Epithelial cell of esophagus (primary cell): ENCODE results near the gene OTX2.

Source experiments
- DNase-seq: peaks from one replicate; pipeline ENCODE4 v3.0.0; 2010; ENCODE audit warnings: low read depth
- H3K4me3 ChIP-seq: 2 replicates; pipeline ENCODE4 v1.5.1; 2011; ENCODE audit warnings: mild to moderate bottlenecking, low read length, control low read depth
- CTCF ChIP-seq: IDR thresholded peaks from 2 replicates; pipeline ENCODE4 v1.5.1; 2011; ENCODE audit warnings: low read depth, mild to moderate bottlenecking, low read length, control low read depth, inconsistent platforms; ENCODE audit not compliant: insufficient read depth; ENCODE audit errors: missing control alignments

The OTX2 gene

GRCh38 chr14:56810147-56810719 is at the start of gene OTX2:
TSS of gene OTX2 (minus strand) at chr14:56810479. CDS start at chr14:56805456, 5,023 bp downstream.
- no peak for DNase-seq
- TF ChIP-seq CTCF, result no peak
- H3K4me3 ChIP-seq, result no peak within 1 kb of the TSS

DNA sequence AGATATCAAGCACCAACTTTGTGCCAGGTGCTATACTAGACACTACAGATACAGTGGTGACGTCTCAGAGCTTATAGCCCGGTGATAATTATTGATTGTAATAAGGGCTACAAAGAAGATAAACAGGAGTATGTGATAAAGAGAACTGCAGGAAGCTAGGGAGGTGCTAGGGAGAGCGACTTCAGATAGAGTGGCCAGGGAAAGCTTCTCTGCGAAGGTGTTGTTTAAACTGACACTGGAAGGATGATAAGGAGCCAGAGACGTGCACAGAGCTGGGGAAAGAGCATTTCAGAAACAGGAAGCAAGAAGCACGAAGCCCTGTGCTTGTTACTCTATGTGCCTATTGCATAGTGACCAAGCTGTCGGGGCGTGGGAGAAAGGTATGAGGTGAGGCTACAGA is 48.1 kb upstream of the OTX2 start:
- DNase-seq, result no peak
- H3K4me3 ChIP-seq, result no peak overlapping the region
- no peak for TF ChIP-seq CTCF

GRCh38 chr14:56857216-56857615 is 46.9 kb upstream of the OTX2 start:
- TF ChIP-seq CTCF, result no peak
- H3K4me3 ChIP-seq, result no peak overlapping the region
- no peak for DNase-seq

GRCh38 chr14:56855891-56856461 is 45.7 kb upstream of the OTX2 start:
- no peak overlapping the region for H3K4me3 ChIP-seq
- no peak for DNase-seq
- no peak for TF ChIP-seq CTCF

DNA sequence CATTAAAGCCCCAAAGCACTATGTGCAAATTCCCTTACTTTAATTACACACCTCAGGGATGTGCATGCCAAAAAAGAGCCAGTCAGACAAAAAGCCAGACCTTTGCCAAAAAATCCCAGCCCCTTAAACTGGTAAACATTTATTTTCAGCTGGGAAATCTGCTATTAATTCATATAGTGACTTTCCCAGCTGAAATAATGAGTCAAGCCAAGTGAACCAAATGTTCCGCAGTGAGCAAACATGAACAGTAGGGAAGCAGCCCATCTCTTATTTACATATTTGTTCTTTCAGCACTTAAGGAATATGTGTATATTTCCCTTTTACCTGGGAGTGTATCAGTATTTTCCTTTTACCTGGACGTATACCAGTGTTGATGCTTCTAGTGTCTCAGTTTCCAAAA is 44.0 kb upstream of the OTX2 start:
- TF ChIP-seq CTCF, result no peak
- H3K4me3 ChIP-seq, result no peak overlapping the region
- DNase-seq, result no peak

DNA sequence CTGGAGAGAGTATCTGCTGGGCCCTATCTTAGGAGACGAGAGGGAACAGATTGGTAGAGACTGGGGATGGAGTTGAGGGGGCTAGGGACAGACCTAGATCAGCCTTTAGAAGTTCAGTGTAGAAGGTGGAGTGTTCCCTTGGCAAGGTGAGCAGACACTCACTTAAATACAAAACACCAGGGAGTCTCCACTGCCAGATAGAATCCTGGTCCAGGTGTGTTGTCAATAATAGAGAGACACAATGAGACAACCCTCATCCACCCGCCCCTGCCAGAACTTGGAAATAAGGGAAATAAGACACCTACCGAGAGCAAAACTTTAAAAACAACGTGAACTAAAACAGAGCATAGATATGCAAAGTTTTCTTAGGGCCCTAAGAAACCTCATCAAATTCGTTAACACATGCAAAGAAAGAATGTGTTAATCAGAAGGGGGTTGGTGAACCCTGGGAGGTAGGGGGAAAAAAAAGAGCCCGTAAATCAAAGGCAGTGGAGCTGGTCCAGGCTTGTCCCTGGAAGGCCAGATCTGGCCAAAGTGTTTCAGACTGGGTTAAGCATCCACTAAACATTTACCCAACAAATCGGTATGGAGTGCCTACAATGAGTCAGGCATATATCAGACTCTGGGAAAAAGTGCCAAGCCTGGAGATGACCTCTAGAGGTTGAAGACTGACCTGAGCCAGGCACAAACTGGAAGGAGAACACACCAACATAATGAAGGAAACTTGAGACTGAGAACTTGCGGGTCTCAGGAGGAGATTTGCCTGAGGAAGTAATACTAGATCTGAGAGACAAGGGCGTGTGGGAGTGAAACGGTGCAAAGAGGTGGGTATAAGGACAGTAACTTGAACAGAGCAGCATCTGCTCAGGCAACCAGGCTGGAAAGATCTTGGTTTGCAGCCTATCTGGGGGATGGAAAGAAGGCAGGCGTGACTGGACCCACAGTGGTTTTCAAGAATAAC is 37.0 kb upstream of the OTX2 start:
- DNase-seq, result no peak
- TF ChIP-seq CTCF, result no peak
- H3K4me3 ChIP-seq, result no peak overlapping the region
